ENCODE results near the gene CASTOR1. TPM values are rescaled to one million over a fixed set of nuclear protein-coding genes. Genes with fewer than 3 reads are reported as not detected.

CASTOR1 gene
- polyA plus RNA-seq, 3 donors, result 8.7 to 10.9 (median 9.1) TPM

GRCh38 chr22:30266445-30267381 lies 22.6 kb downstream of the CASTOR1 start, which contains the start of gene OSM:
TSS of gene OSM (minus strand) at chr22:30266851. CDS start at chr22:30266799, 52 bp downstream.
- DNase-seq (ENCODE audit: low read depth in 3 of 3, low spot score in 2 of 3), result no peak

- DNase-seq (ENCODE audit: low read depth in 3 of 3, low spot score in 2 of 3), result no peak
Measured at GRCh38 chr22:30265823-30266444, 23.4 kb downstream of the CASTOR1 start.

GRCh38 chr22:30265131-30265720 lies 24.1 kb downstream of the CASTOR1 start:
- no peak for DNase-seq (ENCODE audit: low read depth in 3 of 3, low spot score in 2 of 3)

GRCh38 chr22:30263883-30264282 lies 25.4 kb downstream of the CASTOR1 start:
- no peak for DNase-seq (ENCODE audit: low read depth in 3 of 3, low spot score in 2 of 3)

- DNase-seq (ENCODE audit: low read depth in 3 of 3, low spot score in 2 of 3), result no peak
Measured at GRCh38 chr22:30262917-30263741, 26.2 kb downstream of the CASTOR1 start.

GRCh38 chr22:30262112-30262511 lies 27.2 kb downstream of the CASTOR1 start:
- DNase-seq (ENCODE audit: low read depth in 3 of 3, low spot score in 2 of 3), result no peak

GRCh38 chr22:30261134-30261533 lies 28.2 kb downstream of the CASTOR1 start:
- DNase-seq (ENCODE audit: low read depth in 3 of 3, low spot score in 2 of 3), result no peak

GRCh38 chr22:30260682-30261081 lies 28.6 kb downstream of the CASTOR1 start:
- no peak for DNase-seq (ENCODE audit: low read depth in 3 of 3, low spot score in 2 of 3)

- DNase-seq (ENCODE audit: low read depth in 3 of 3, low spot score in 2 of 3), result no peak
Measured at GRCh38 chr22:30260276-30260675, 29.0 kb downstream of the CASTOR1 start.

GRCh38 chr22:30254314-30254713 lies 35.0 kb downstream of the CASTOR1 start:
- no peak for DNase-seq (ENCODE audit: low read depth in 3 of 3, low spot score in 2 of 3)

GRCh38 chr22:30253205-30253852 lies 36.0 kb downstream of the CASTOR1 start:
- DNase-seq (ENCODE audit: low read depth in 3 of 3, low spot score in 2 of 3), result no peak

GRCh38 chr22:30252411-30253204 lies 36.7 kb downstream of the CASTOR1 start:
- DNase-seq (ENCODE audit: low read depth in 3 of 3, low spot score in 2 of 3), result no peak

GRCh38 chr22:30251711-30252110 lies 37.6 kb downstream of the CASTOR1 start:
- DNase-seq (ENCODE audit: low read depth in 3 of 3, low spot score in 2 of 3), result no peak

GRCh38 chr22:30250661-30251267 lies 38.5 kb downstream of the CASTOR1 start:
- no peak for DNase-seq (ENCODE audit: low read depth in 3 of 3, low spot score in 2 of 3)

- DNase-seq (ENCODE audit: low read depth in 3 of 3, low spot score in 2 of 3), result no peak
Measured at GRCh38 chr22:30250039-30250565, 39.2 kb downstream of the CASTOR1 start.

GRCh38 chr22:30249049-30250038 lies 40.0 kb downstream of the CASTOR1 start:
- no peak for DNase-seq (ENCODE audit: low read depth in 3 of 3, low spot score in 2 of 3)

- DNase-seq (ENCODE audit: low read depth in 3 of 3, low spot score in 2 of 3), result no peak
Measured at GRCh38 chr22:30248484-30248883, 40.8 kb downstream of the CASTOR1 start.
